ENCODE results near the gene NT5C2.

DNA sequence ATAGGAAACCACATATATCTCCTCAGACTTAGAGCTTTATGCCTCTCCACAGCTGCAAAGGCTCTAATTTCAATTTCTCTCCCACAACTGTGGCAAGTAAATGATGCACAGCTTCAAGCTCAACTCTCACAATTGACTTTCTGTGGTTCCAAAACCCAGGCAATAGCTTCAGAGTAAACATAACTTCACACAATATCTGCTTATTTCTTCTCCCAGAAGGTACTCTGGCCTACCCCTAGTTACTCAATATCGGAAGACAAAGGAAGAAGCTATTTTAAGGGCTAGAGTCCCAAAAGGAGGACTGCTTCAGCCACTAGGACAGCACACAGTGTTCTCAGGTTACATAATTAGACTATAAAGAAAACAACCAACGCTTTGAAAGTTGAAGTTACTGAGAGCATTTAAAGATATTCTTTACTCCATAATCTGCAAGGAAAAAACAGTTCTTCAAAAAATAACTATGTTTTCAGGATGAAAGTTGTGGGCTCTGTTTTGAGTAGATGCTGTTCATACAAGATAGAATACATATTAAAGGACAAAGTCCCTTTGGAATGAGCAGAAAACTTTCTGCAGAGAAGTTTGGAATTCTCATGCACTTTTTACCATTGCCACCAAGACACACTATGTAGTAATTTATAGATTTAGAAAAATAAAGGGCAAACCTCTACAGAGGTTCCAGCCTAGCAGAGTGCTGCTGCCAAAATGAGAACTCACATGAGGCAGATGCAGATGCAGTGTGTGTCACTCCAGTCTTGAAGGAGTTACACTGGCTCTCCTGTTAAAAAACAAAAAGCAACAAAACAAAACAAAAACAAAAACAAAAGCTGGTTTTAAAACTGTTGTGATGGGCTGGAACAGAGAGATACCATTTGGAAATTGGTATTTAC, 81.8 kb downstream of the NT5C2 start:
- TF ChIP-seq, protein P1, sequence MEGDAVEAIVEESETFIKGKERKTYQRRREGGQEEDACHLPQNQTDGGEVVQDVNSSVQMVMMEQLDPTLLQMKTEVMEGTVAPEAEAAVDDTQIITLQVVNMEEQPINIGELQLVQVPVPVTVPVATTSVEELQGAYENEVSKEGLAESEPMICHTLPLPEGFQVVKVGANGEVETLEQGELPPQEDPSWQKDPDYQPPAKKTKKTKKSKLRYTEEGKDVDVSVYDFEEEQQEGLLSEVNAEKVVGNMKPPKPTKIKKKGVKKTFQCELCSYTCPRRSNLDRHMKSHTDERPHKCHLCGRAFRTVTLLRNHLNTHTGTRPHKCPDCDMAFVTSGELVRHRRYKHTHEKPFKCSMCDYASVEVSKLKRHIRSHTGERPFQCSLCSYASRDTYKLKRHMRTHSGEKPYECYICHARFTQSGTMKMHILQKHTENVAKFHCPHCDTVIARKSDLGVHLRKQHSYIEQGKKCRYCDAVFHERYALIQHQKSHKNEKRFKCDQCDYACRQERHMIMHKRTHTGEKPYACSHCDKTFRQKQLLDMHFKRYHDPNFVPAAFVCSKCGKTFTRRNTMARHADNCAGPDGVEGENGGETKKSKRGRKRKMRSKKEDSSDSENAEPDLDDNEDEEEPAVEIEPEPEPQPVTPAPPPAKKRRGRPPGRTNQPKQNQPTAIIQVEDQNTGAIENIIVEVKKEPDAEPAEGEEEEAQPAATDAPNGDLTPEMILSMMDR (optimal IDR thresholded peaks at IDR 0.05 in 1 of 3, IDR thresholded peaks at IDR 0.05 in 1 of 3, conservative IDR thresholded peaks at IDR 0.05 in 1 of 3; ENCODE audit: extremely low read depth in 1 of 3, insufficient read depth in 2 of 3, low read length in 3 of 3): no peak
- no peak for TF ChIP-seq EZH2 (IDR thresholded peaks at IDR 0.05; ENCODE audit: low read length)

Measured in keratinocyte (primary cell).